ENCODE data around the gene SH3PXD2A. TPM values are rescaled to one million over a fixed set of nuclear protein-coding genes. Genes with fewer than 3 reads are reported as not detected.

The SH3PXD2A gene
- total and polyA plus RNA-seq, 12 donors = 5.7 to 34.5 (median 19.2) TPM

- no peaks in the 10 kb centered on the region for H3K27me3 ChIP-seq
- no peaks in the 10 kb centered on the region for H3K4me1 ChIP-seq (replicated peaks in 1 of 2)
- no peaks in the 10 kb centered on the region for H3K36me3 ChIP-seq (replicated peaks in 1 of 2)
- TF ChIP-seq CTCF (IDR thresholded peaks at IDR 0.05) (peak; percentile 19 to 47 (median 38)), POLR2A (IDR thresholded peaks at IDR 0.05) (no peak)
- 78 to 83% (median 81%) methylated on average over 8 to 15 of the region's 15 CpGs for WGBS, 4 donors
- H3K27ac ChIP-seq = no peak overlapping the region
- H3K9me3 ChIP-seq (replicated peaks in 1 of 3) = no peaks in the 10 kb centered on the region
- intact Hi-C loops (cut with DNase I) = no loop called here
- DNase-seq = peak in 5 of 7 donors; percentile 30 to 69 (median 42)
- no peak overlapping the region for H3K4me3 ChIP-seq
These were observed 263.0 kb downstream of the SH3PXD2A start for GRCh38 chr10:103592186-103593021.

- no peak for TF ChIP-seq CTCF (IDR thresholded peaks at IDR 0.05)
- no peak for TF ChIP-seq POLR2A (IDR thresholded peaks at IDR 0.05)
- intact Hi-C loops (cut with DNase I) = no loop called here
- Histone ChIP-seq H3K36me3 (replicated peaks in 1 of 2) (no peaks in the 10 kb centered on the region), H3K4me3 (no peak overlapping the region), H3K27me3 (no peaks in the 10 kb centered on the region), H3K4me1 (replicated peaks in 1 of 2) (no peaks in the 10 kb centered on the region), H3K27ac (no peak overlapping the region), H3K9me3 (replicated peaks in 1 of 3) (no peaks in the 10 kb centered on the region)
- WGBS, 4 donors = 89 to 95% (median 91%) methylated on average over 4 to 6 of the region's 6 CpGs
- no peak for DNase-seq
These were observed 264.6 kb downstream of the SH3PXD2A start for GRCh38 chr10:103590744-103591291.

GRCh38 chr10:103590060-103590459 lies 265.3 kb downstream of the SH3PXD2A start:
- no peak for DNase-seq
- no peak overlapping the region for H3K4me3 ChIP-seq
- 85 to 93% (median 91%) methylated on average over 10 to 20 of the region's 20 CpGs for whole genome bisulfite sequencing, 4 donors
- no peaks in the 10 kb centered on the region for H3K4me1 ChIP-seq (replicated peaks in 1 of 2)
- H3K36me3 ChIP-seq (replicated peaks in 1 of 2) = no peaks in the 10 kb centered on the region
- intact Hi-C loops (cut with DNase I) = no loop called here
- TF ChIP-seq CTCF (IDR thresholded peaks at IDR 0.05) = no peak
- TF ChIP-seq POLR2A (IDR thresholded peaks at IDR 0.05) = no peak
- H3K27ac ChIP-seq = no peak overlapping the region
- H3K9me3 ChIP-seq (replicated peaks in 1 of 3) = no peaks in the 10 kb centered on the region
- no peaks in the 10 kb centered on the region for H3K27me3 ChIP-seq

GRCh38 chr10:103589074-103589630 lies 266.2 kb downstream of the SH3PXD2A start:
- H3K4me1 ChIP-seq (replicated peaks in 1 of 2) = no peaks in the 10 kb centered on the region
- intact Hi-C loops (cut with DNase I) = no loop called here
- peaks cover 5% of the 10 kb centered on the region for H3K27me3 ChIP-seq
- WGBS, 4 donors = 80 to 89% (median 87%) methylated on average over 11 to 15 of the region's 15 CpGs
- H3K36me3 ChIP-seq (replicated peaks in 1 of 2) = no peaks in the 10 kb centered on the region
- no peak for DNase-seq
- H3K4me3 ChIP-seq = no peak overlapping the region
- no peak overlapping the region for H3K27ac ChIP-seq
- H3K9me3 ChIP-seq (replicated peaks in 1 of 3) = no peaks in the 10 kb centered on the region
- TF ChIP-seq CTCF (IDR thresholded peaks at IDR 0.05) (no peak), POLR2A (IDR thresholded peaks at IDR 0.05) (no peak)

Measured in adrenal gland (tissue), 12 donors.